Activated CD4-positive, alpha-beta T cell treated with anti-CD3 and anti-CD28 coated beads for 36 hours (primary cell): ENCODE data around the gene RNASEL. TPM values are rescaled to one million over a fixed set of nuclear protein-coding genes. Genes with fewer than 3 reads are reported as not detected.
"Not testable (repeated sequence)": the region's sequence is repeated elsewhere in the genome, so short reads cannot be mapped to it uniquely, and the experiment has no call there.

Experiments used
- ATAC-seq: fragments of 200-7000 bp; cut with Tn5 transposase; one replicate; pipeline ENCODE4 v1.10.0; 2021; ENCODE audit warnings: mild to moderate bottlenecking, moderate library complexity
- CTCF ChIA-PET: fragments of 350-600 bp; sonication (Branson Sonifier 250); formaldehyde crosslinking; loops from one replicate; lab custom pipeline; 2021; ENCODE audit warnings: antibody characterized with exemption; lab: Charles Lee
- POLR2A ChIA-PET: fragments of 350-600 bp; sonication (Branson Sonifier 250); formaldehyde crosslinking; loops from one replicate; lab custom pipeline; 2021; ENCODE audit warnings: antibody characterized with exemption, inconsistent platforms; lab: Charles Lee
- DNase-seq: peaks from one replicate; pipeline ENCODE4 v3.0.0-alpha.2; 2020
- H3K27ac Mint-ChIP-seq: one replicate; pipeline ENCODE4 v1.8.0; 2021; ENCODE audit warnings: mixed read lengths
- H3K27me3 Mint-ChIP-seq: one replicate; pipeline ENCODE4 v1.8.0; 2021; ENCODE audit warnings: mixed read lengths
- H3K36me3 Mint-ChIP-seq: one replicate; pipeline ENCODE4 v1.8.0; 2021; ENCODE audit warnings: low read depth, mixed read lengths
- H3K4me1 Mint-ChIP-seq: one replicate; pipeline ENCODE4 v1.8.0; 2021; ENCODE audit warnings: mixed read lengths
- H3K4me3 Mint-ChIP-seq: one replicate; pipeline ENCODE4 v1.8.0; 2021; ENCODE audit warnings: mild to moderate bottlenecking, moderate library complexity, mixed read lengths
- H3K9me3 Mint-ChIP-seq: one replicate; pipeline ENCODE4 v1.8.0; 2021; ENCODE audit warnings: low read depth, mixed read lengths
- intact Hi-C, 2 experiments: fragments of 100-400 bp; cut with DNase I in 1 of 2; cut with micrococcal nuclease in 1 of 2; formaldehyde crosslinking; loops; one replicate each; pipeline versions ENCODE4 v1.14.2 to v1.15.1; 2022 to 2024; cut with DNase I, micrococcal nuclease
- total RNA-seq, 2 experiments: library from RNA; stranded (reverse); gene quantifications; one replicate each; pipeline ENCODE4 v1.2.3, GENCODE V29; 2021

The RNASEL gene
- total RNA-seq, 2 experiments from 2014 or later: 3.7 to 4.0 TPM

DNA sequence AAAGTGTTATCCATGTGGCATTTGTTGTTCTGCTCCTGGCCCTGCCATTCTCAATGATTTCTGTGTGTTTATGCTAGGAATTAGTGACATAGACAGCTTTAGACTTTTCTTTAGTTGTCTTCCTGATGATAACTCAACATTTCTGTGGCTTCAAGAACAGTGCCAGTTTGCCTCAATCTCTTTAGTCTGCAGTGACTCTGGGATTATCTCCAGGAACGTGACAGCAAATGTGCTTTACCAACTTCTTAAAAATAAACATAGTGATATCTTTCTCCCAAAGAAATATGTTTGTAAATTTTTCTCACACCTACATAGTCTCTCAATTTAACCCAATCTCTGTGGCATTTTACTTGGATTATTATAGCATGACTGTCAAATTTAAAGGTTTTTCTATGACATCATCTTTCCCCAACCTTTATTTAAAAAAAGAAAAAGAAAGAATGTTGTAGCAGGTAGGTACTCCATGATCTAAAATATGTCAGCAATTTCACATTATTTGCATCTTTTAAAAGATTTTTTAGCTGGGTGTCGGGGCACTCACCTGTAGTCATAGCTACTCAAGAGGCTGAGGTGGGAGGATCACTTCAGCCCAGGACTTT lies 24.6 kb downstream of the RNASEL start:
- intact Hi-C loops: no loop called here
- no peaks in the 10 kb centered on the region for H3K36me3 Mint-ChIP-seq
- no peak overlapping the region for H3K4me3 Mint-ChIP-seq
- ChIA-PET CTCF (interaction anchor here (1.4 kb wide), 1 partner anchor 218 kb away, joined by 3 read pairs; no protein-coding TSS in a partner anchor), POLR2A (no interaction called here)
- ATAC-seq (no peak), DNase-seq (no peak)
- peaks cover 2% of the 10 kb centered on the region for H3K27me3 Mint-ChIP-seq
- no peaks in the 10 kb centered on the region for H3K9me3 Mint-ChIP-seq
- H3K4me1 Mint-ChIP-seq: peaks cover 4% of the 10 kb centered on the region
- H3K27ac Mint-ChIP-seq: no peak overlapping the region

DNA sequence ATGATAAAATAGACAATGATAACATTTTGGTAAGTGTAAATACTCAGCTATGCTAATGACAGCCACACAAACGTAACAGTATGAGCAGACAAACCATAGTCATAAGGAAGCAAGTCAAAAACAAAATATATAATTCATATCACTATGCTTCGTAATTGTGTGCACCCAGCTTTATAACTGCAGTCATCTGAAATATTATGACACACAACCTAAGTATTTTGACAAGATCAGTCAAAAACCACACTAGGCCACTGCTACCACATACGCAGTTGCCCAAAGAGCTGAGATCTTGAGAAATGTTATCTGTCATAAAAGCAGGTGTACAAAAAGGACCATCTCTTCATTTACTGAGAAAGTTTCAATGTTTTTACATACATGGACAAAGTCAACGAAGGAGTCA lies 26.0 kb downstream of the RNASEL start:
- peaks cover 4% of the 10 kb centered on the region for H3K4me1 Mint-ChIP-seq
- peaks cover 2% of the 10 kb centered on the region for H3K27me3 Mint-ChIP-seq
- H3K9me3 Mint-ChIP-seq: no peaks in the 10 kb centered on the region
- POLR2A ChIA-PET: no interaction called here
- CTCF ChIA-PET: interaction anchor here (0.5 kb wide), 1 partner anchor 174 kb away, joined by 3 read pairs; no protein-coding TSS in a partner anchor
- no peak overlapping the region for H3K4me3 Mint-ChIP-seq
- DNase-seq (no peak), ATAC-seq (no peak)
- no peaks in the 10 kb centered on the region for H3K36me3 Mint-ChIP-seq
- no peak overlapping the region for H3K27ac Mint-ChIP-seq
- intact Hi-C loops: no loop called here

DNA sequence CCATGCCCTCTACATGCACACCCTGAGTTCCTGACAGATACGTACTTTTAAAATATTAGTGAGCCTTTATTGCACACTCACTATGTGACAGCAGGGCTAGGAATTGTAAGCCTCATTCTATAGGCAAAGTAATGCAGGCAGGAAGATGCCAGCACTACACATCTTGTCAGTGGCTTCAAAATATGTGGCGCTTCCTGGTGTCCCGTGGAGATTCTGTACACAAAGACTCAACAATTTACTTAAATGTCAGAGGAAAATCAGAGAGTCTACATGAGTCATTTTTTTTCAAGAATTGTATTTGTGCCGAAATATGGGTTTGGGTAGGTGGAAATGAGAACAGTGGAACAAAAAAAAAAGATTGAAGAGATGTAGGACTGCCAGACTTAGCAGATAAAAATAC lies 27.6 kb downstream of the RNASEL start:
- H3K36me3 Mint-ChIP-seq: no peaks in the 10 kb centered on the region

DNA sequence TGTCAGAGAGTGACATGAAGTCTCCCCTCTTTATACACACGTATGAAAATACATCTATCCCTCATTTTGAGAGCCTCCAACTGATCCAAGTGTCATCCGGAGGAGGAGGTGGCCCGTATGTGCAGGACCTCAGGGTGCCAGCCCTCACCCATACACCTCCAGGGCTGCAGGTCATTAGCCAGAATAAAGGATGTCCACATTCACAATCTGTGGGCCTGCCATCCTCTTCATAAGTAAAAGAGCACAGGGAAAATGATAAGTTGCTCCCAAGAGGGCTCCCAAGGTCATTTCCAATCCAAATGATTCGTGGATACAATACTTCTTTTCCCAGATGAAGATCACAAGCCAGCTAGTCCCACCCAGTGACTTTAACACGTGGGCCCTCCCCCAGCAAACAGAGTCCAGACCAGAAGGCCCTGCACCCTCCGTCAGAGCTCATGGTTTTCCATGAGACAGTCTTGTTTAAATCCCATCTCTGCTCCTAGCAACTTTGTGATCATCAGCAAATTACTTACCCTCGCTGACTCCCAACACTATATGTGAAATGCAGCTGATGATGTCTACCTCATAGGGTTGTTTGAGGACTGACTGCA lies 28.6 kb downstream of the RNASEL start:
- Mint-ChIP-seq H3K4me1 (peaks cover 2% of the 10 kb centered on the region), H3K9me3 (no peaks in the 10 kb centered on the region), H3K36me3 (no peaks in the 10 kb centered on the region), H3K4me3 (no peak overlapping the region), H3K27me3 (peaks cover 2% of the 10 kb centered on the region), H3K27ac (no peak overlapping the region)
- ChIA-PET POLR2A (no interaction called here), CTCF (interaction anchor here (0.6 to 0.7 kb wide), 2 partner anchors 16 to 222 kb away, joined by 3 read pairs; no protein-coding TSS in a partner anchor)
- DNase-seq (no peak), ATAC-seq (no peak)
- intact Hi-C loops: no loop called here

More for the DNA sequence above, 27.6 kb downstream of the RNASEL start:
- Mint-ChIP-seq H3K4me1 (peaks cover 4% of the 10 kb centered on the region), H3K9me3 (no peaks in the 10 kb centered on the region), H3K4me3 (no peak overlapping the region), H3K27ac (no peak overlapping the region), H3K27me3 (peaks cover 2% of the 10 kb centered on the region)
- DNase-seq (no peak), ATAC-seq (no peak)
- POLR2A ChIA-PET: no interaction called here
- intact Hi-C loops: no loop called here
- CTCF ChIA-PET: no interaction called here

DNA sequence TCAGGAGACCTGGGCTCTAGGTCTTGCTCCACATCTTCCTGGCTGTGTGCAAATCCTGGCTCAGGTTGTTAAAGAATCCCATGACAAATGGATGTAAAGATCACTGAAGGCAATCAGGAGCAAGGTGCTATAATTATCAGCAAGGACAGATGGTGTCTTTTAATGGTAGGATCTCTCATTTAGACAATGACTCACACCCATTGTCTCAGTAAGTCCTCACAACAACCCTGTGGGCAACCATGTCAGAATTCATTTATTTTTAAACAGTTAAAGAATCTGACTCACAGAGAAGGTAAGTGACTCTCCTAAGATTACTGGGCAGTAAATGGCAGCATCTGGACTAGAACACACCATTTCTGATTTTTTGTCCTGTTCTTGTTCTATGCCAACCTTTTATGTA lies 32.8 kb downstream of the RNASEL start:
- DNase-seq: no peak
- peak; percentile 61 for ATAC-seq
- Mint-ChIP-seq H3K27ac (no peak overlapping the region), H3K27me3 (peaks cover 7% of the 10 kb centered on the region), H3K9me3 (peaks cover 8% of the 10 kb centered on the region), H3K4me3 (no peak overlapping the region), H3K36me3 (no peaks in the 10 kb centered on the region), H3K4me1 (no peaks in the 10 kb centered on the region)
- CTCF ChIA-PET: no interaction called here
- POLR2A ChIA-PET: no interaction called here
- intact Hi-C loops: no loop called here

DNA sequence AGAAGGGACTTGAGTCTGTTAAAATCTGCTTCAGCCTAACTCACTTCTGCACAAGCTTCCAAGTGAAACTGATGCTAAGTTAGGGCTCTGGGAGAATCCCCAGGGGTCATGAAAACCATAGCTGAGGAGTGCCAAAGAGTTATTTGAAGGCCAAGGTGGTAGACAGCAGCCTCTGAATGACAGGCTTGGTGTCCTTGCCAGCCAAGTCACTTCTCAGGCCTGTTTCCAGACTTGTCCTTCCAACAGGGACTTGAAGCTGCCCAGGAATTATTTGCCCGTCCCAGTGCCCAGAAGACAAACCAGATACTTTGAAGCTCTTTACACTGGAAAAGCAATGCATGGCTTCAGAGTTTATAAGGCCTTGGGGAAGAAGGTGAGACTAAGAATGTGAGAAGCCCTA lies 33.6 kb downstream of the RNASEL start:
- H3K27me3 Mint-ChIP-seq: peaks cover 7% of the 10 kb centered on the region
- ATAC-seq (no peak), DNase-seq (no peak)
- peaks cover 8% of the 10 kb centered on the region for H3K9me3 Mint-ChIP-seq
- ChIA-PET CTCF (no interaction called here), POLR2A (no interaction called here)
- H3K4me1 Mint-ChIP-seq: no peaks in the 10 kb centered on the region
- H3K27ac Mint-ChIP-seq: no peak overlapping the region
- intact Hi-C loops: no loop called here
- H3K4me3 Mint-ChIP-seq: no peak overlapping the region
- no peaks in the 10 kb centered on the region for H3K36me3 Mint-ChIP-seq

DNA sequence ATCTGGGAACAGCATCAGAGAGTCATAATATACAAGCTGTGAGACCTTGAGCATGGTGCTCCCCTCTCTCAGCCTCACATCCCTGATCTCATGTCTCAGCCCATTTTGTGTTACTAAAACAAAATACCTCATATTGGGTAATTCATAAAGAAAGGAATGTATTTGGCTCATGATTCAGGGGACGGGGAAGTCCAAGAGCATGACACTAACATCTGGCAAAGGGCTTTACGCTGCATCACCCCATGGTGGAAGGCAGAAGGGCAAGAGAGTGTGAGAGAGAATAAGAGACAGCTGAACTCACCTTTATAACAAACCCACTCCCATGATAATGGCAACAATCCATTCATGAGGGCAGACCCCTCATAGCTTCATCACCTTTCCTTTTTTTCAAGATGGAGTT lies 36.5 kb downstream of the RNASEL start:
- intact Hi-C loops: no loop called here
- peaks cover 10% of the 10 kb centered on the region for H3K27me3 Mint-ChIP-seq
- DNase-seq: no peak
- ChIA-PET CTCF (interaction anchor here (1.0 to 1.6 kb wide), 2 partner anchors 14 to 43 kb away, joined by 3 to 5 read pairs; no protein-coding TSS in a partner anchor), POLR2A (no interaction called here)
- H3K9me3 Mint-ChIP-seq: peaks cover 8% of the 10 kb centered on the region
- ATAC-seq: no peak
- H3K4me1 Mint-ChIP-seq: no peaks in the 10 kb centered on the region
- H3K4me3 Mint-ChIP-seq: no peak overlapping the region
- no peaks in the 10 kb centered on the region for H3K36me3 Mint-ChIP-seq
- no peak overlapping the region for H3K27ac Mint-ChIP-seq

DNA sequence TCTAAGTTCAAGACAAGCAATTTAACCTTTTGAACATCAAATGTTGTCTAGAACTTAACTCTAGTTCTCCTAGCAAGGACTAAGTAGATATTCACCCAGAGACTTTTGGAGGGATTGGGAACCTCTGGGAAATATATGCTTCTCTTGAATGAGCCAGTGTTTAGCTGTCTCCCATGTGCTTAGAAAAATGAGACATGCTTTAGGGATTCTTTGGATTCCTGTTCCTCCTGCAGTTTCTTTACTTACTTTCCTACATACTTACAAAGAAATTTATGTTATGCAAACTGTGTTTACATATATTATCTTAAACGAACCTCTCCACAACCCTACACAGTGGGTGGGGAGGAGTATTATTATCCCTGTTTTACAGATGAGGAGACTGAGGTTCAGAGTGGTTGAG lies 39.2 kb downstream of the RNASEL start:
- Mint-ChIP-seq H3K4me3 (no peak overlapping the region), H3K27me3 (peaks cover 17% of the 10 kb centered on the region), H3K36me3 (no peaks in the 10 kb centered on the region), H3K4me1 (no peaks in the 10 kb centered on the region), H3K27ac (no peak overlapping the region), H3K9me3 (peaks cover 8% of the 10 kb centered on the region)
- no peak for DNase-seq
- intact Hi-C loops: no loop called here
- ChIA-PET POLR2A (no interaction called here), CTCF (interaction anchor here (0.8 kb wide), 1 partner anchor 612 kb away, joined by 3 read pairs; no protein-coding TSS in a partner anchor)
- ATAC-seq: no peak

DNA sequence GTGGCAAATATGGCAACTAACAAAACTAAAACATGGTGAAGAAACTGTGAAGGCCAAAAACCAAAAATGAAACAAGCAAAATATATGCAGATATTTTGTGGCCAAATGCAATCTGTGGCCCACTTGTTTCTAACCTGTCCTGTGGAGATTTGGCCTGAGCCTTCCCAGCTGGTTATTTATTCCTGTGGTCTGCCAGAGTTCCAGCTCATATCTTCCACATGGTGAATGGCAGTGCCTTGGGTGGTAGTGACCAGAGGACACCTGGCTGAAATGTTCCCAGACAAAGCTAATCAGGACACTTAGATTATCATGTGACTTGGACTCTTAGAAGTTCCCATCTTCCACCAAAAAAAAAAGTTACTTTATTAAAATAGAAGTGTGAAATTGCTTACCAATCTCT lies 39.7 kb downstream of the RNASEL start:
- ATAC-seq: no peak

DNA sequence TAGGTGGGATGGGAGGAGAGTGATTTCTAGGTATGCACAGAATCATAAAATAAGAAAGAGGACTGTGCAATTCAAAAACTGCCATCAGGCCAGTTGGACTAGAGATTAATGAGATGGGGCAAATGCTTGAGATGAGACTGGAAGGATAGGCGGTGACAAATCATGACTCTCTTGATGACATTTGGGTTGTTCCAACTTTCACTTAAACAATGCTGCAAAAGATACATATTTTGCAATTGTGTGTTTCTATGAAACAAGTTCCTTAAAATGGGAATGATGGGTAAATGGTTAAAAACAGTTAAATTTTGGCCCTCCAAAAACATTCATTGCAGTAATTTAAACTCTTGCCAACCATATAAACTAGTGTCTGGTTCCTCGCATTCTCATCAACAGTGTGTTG lies 55.2 kb downstream of the RNASEL start:
- CTCF ChIA-PET: no interaction called here
- peaks cover 5% of the 10 kb centered on the region for H3K27me3 Mint-ChIP-seq
- no peaks in the 10 kb centered on the region for H3K4me1 Mint-ChIP-seq
- H3K9me3 Mint-ChIP-seq: no peaks in the 10 kb centered on the region
- H3K27ac Mint-ChIP-seq: no peak overlapping the region
- no peaks in the 10 kb centered on the region for H3K36me3 Mint-ChIP-seq
- DNase-seq (no peak), ATAC-seq (no peak)
- no peak overlapping the region for H3K4me3 Mint-ChIP-seq
- intact Hi-C loops: no loop called here
- POLR2A ChIA-PET: no interaction called here

More for the DNA sequence above, 39.7 kb downstream of the RNASEL start:
- Mint-ChIP-seq H3K4me3 (no peak overlapping the region), H3K36me3 (no peaks in the 10 kb centered on the region), H3K4me1 (no peaks in the 10 kb centered on the region), H3K27me3 (peaks cover 17% of the 10 kb centered on the region), H3K27ac (no peak overlapping the region), H3K9me3 (peaks cover 8% of the 10 kb centered on the region)
- ChIA-PET CTCF (interaction anchor here (0.5 to 0.8 kb wide), 2 partner anchors 27 to 611 kb away, joined by 3 read pairs; no protein-coding TSS in a partner anchor), POLR2A (no interaction called here)
- intact Hi-C loops: no loop called here
- DNase-seq: no peak

DNA sequence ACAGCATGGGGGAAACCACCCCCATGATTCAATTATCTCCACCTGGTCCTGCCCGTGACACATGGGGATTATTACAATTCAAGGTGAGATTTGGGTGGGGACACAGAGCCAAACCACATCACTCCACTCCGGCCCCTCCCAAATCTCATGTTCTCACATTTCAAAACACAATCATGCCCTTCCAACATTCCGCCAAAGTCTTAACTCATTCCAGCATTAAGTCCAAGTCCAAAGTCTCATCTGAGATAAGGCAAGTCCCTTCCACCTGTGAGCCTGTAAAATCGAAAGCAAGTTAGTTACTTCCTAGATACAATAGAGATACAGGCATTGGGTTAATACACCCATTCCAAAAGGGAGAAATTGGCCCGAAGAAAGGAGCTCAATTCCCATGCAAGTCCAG lies 60.9 kb downstream of the RNASEL start:
- ATAC-seq, H3K36me3 Mint-ChIP-seq: not testable (repeated sequence)
- H3K9me3 Mint-ChIP-seq: peaks cover 24% of the 10 kb centered on the region

DNA sequence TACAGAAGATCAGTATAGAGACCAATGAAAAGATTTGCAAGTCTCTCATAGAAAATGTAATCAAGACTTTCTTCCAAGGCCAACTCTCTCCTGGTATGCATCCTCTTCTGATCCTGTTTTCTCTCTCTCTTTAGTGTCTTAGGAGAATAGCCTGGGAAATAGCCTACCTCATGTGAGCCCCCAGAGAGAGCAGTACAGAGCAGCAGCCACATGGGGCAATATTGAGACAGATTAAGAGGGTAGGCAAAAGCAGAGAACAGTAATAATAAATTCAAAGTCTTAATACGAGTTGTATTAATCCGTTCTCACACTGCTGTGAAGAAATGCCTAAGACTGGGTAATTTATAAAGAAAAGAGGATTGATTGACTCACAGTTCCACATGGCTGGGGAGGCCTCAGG lies 61.4 kb downstream of the RNASEL start:
- POLR2A ChIA-PET: no interaction called here
- CTCF ChIA-PET: no interaction called here
- Mint-ChIP-seq H3K36me3 (peaks cover 2% of the 10 kb centered on the region), H3K4me1 (no peaks in the 10 kb centered on the region), H3K27ac (no peak overlapping the region), H3K4me3 (no peak overlapping the region), H3K27me3 (peaks cover 9% of the 10 kb centered on the region), H3K9me3 (peaks cover 24% of the 10 kb centered on the region)
- DNase-seq (no peak), ATAC-seq (no peak)
- intact Hi-C loops: no loop called here

More for the DNA sequence above, 60.9 kb downstream of the RNASEL start:
- H3K4me1 Mint-ChIP-seq, H3K27me3 Mint-ChIP-seq, CTCF ChIA-PET, H3K4me3 Mint-ChIP-seq, H3K27ac Mint-ChIP-seq, POLR2A ChIA-PET, intact Hi-C loops, DNase-seq: not testable (repeated sequence)
